ENCODE data around the gene DERL2.

- no peak for TF ChIP-seq SIN3A (IDR thresholded peaks at IDR 0.05; ENCODE audit: borderline replicate concordance, insufficient read depth, low read length)
- no peak for TF ChIP-seq REST (IDR thresholded peaks at IDR 0.05; ENCODE audit: insufficient read depth in 1 of 2, low read depth in 2 of 2, low read length in 2 of 2)
These were observed 48.2 kb downstream of the DERL2 start for GRCh38 chr17:5437721-5438317.
